K562 (cell line): Measurements from ENCODE around the gene SPTBN4. TPM values are rescaled to one million over a fixed set of nuclear protein-coding genes. Genes with fewer than 3 reads are reported as not detected.

Source experiments
- ATAC-seq: fragments of 200-7000 bp; cut with Tn5 transposase; 3 replicates; pipeline ENCODE4 v1.9.1; 2020; ENCODE audit warnings: moderate library complexity
- BruUV-seq: library from RNA; stranded (reverse); fragments of 400-500 nt; replicated peaks from 2 replicates; lab custom pipeline; 2021; lab: Mats Ljungman, UMichigan
- CTCF ChIA-PET: fragments of 300-600 bp; formaldehyde crosslinking; extraction: SDS; loops from one replicate; lab custom pipeline; 2021; ENCODE audit warnings: low intra/inter-chr PET ratio; lab: Yijun Ruan, JAX
- POLR2A ChIA-PET: fragments of 300-600, 350-650 bp; sonication (Branson Sonifier 250); formaldehyde crosslinking; extraction: SDS; loops from one replicate; lab custom pipeline; 2021; ENCODE audit warnings: antibody characterized with exemption, inconsistent platforms; lab: Yijun Ruan, JAX
- DNase-seq, 4 experiments: peaks; one replicate each; pipeline versions ENCODE4 v3.0.0 to v3.0.0-alpha.2; 2011 to 2018; ENCODE audit warnings: low spot score in 3 of 4, mixed read lengths in 3 of 4; ENCODE audit errors: extremely low read depth in 1 of 4
- FAIRE-seq: peaks from 2 replicates; lab custom pipeline; 2011; peaks lifted over from hg19 to GRCh38; lab: Jason Lieb, UNC
- H2AFZ ChIP-seq: 2 replicates; pipeline ENCODE4 v1.6.0; 2011; ENCODE audit warnings: low read depth, low read length, control low read depth, inconsistent platforms
- H3K27ac ChIP-seq: fragments of 200-600 bp; 3 replicates; pipeline ENCODE4 v1.8.0; 2011; ENCODE audit warnings: low read depth, mild to moderate bottlenecking, control low read depth, inconsistent platforms, low read length, moderate library complexity, mixed read lengths; ENCODE audit errors: extremely low read depth
- H3K27me3 ChIP-seq, 2 experiments: fragments of 300-600 bp in 1 of 2; 2 replicates in 1 of 2; 3 replicates in 1 of 2; pipeline versions ENCODE4 v1.6.0 to v1.8.0; 2011; ENCODE audit warnings: inconsistent platforms in 2 of 2, low read length in 2 of 2, mild to moderate bottlenecking in 1 of 2, mixed read lengths in 1 of 2, moderate library complexity in 1 of 2; ENCODE audit not compliant: control insufficient read depth in 2 of 2, insufficient read depth in 2 of 2
- H3K36me3 ChIP-seq: fragments of 300-600 bp; 3 replicates; pipeline ENCODE4 v1.8.0; 2011; ENCODE audit warnings: mild to moderate bottlenecking, low read length, inconsistent platforms; ENCODE audit not compliant: control insufficient read depth, insufficient read depth
- H3K4me1 ChIP-seq, 2 experiments: fragments of 200-600 bp in 1 of 2; replicated peaks in 1 of 2; 2 replicates in 1 of 2; 3 replicates in 1 of 2; pipeline versions ENCODE4 v1.5.1 to v1.8.0; 2011; ENCODE audit warnings: inconsistent platforms in 2 of 2, low read length in 2 of 2, mild to moderate bottlenecking in 1 of 2, mixed read lengths in 1 of 2, moderate library complexity in 1 of 2; ENCODE audit not compliant: control insufficient read depth in 2 of 2, insufficient read depth in 2 of 2
- H3K4me2 ChIP-seq: 2 replicates; pipeline ENCODE4 v1.6.1; 2011; ENCODE audit warnings: low read length, control low read depth, inconsistent platforms, mixed read lengths; ENCODE audit not compliant: insufficient read depth
- H3K4me3 ChIP-seq: fragments of 200-600 bp; sonication (generic), shearing (Covaris generic); 2 replicates; pipeline ENCODE4 v1.5.1; 2016; ENCODE audit warnings: control low read depth, inconsistent platforms
- H3K79me2 ChIP-seq: fragments of 200-600 bp; 3 replicates; pipeline ENCODE4 v1.8.0; 2011; ENCODE audit warnings: low read length, inconsistent platforms; ENCODE audit not compliant: control insufficient read depth, insufficient read depth
- H3K9ac ChIP-seq, 2 experiments: 2 replicates each; pipeline versions ENCODE4 v1.6.0 to v1.6.1; 2011; ENCODE audit warnings: low read depth in 2 of 2, low read length in 2 of 2, control low read depth in 1 of 2, inconsistent platforms in 1 of 2, mild to moderate bottlenecking in 1 of 2, mixed read lengths in 1 of 2; ENCODE audit not compliant: insufficient read depth in 1 of 2
- H3K9me1 ChIP-seq: one replicate; pipeline ENCODE4 v1.6.0; 2011; ENCODE audit warnings: inconsistent platforms, mild to moderate bottlenecking, low read length, moderate library complexity; ENCODE audit not compliant: control insufficient read depth, insufficient read depth
- H3K9me3 ChIP-seq: replicated peaks from 2 replicates; pipeline ENCODE4 v1.5.1; 2011; ENCODE audit warnings: low read depth, low read length, inconsistent platforms; ENCODE audit not compliant: control insufficient read depth, insufficient read depth
- H4K20me1 ChIP-seq: replicated peaks from 2 replicates; pipeline ENCODE4 v1.6.1; 2011; ENCODE audit warnings: low read length, inconsistent platforms, mixed read lengths; ENCODE audit not compliant: control insufficient read depth, insufficient read depth
- FIP1L1 ChIP-seq: fragments of 200-400 bp; formaldehyde crosslinking; IDR thresholded peaks from 2 replicates; pipeline ENCODE4 v1.6.1; 2018; ENCODE audit warnings: mild to moderate bottlenecking, low read depth, low read length; ENCODE audit not compliant: poor library complexity, severe bottlenecking
- YY1 ChIP-seq, 3 experiments: IDR thresholded peaks; 2 replicates each; pipeline ENCODE4 v1.6.1; 2011; ENCODE audit warnings: low read length in 2 of 3, mild to moderate bottlenecking in 2 of 3, moderate library complexity in 2 of 3, borderline replicate concordance in 1 of 3, control low read depth in 1 of 3, low read depth in 1 of 3; ENCODE audit not compliant: insufficient read depth in 3 of 3, insufficient replicate concordance in 2 of 3, control insufficient read depth in 1 of 3, insufficient read length in 1 of 3; ENCODE audit errors: extremely low read depth in 1 of 3
- WGBS: fragments of 100-300 bp; shearing (Covaris generic); methylation state at CpG from one replicate; pipeline ENCODE4 v1.1.6; 2016; ENCODE audit warnings: low coverage, mixed read lengths; ENCODE audit not compliant: insufficient coverage; ENCODE audit errors: missing lambda C conversion rate; 5-methylcytosine and 5-hydroxymethylcytosine counted together
- in situ Hi-C: fragments of 300-500 bp; cut with MboI; formaldehyde crosslinking; loops from 4 replicates; pipeline ENCODE4 v1.15.0; 2018; ENCODE audit warnings: inconsistent platforms, mixed read lengths
- intact Hi-C: fragments of 100-400 bp; cut with micrococcal nuclease; formaldehyde crosslinking; loops from 2 replicates; pipeline ENCODE4 v1.14.2; 2022
- polyA plus RNA-seq, 8 experiments: library from polyadenylated mRNA; depleted of rRNA in 4 of 8; stranded (reverse) in 5 of 8; unstranded in 3 of 8; fragments of >200 nt; fragmentation: Nextera tagmentation in 2 of 8; fragmentation: Illumina TruSeq in 1 of 8; extraction: Ambion mirVana in 2 of 8; extraction: Trizol in 1 of 8; gene quantifications; 2 replicates each; pipeline versions ENCODE4 v1.2.1 to v1.2.3, GENCODE V29; 2011 to 2014; ENCODE audit warnings: inconsistent platforms in 1 of 8, missing spikeins in 1 of 8
- total RNA-seq, 7 experiments: library from RNA; depleted of rRNA in 6 of 7; stranded (reverse); fragments of >200 nt in 6 of 7; fragmentation: Illumina TruSeq in 2 of 7; extraction: Trizol in 2 of 7; gene quantifications; 2 replicates each; pipeline versions ENCODE4 v1.2.1 to v1.2.3, GENCODE V29; 2011 to 2021; ENCODE audit warnings: low replicate concordance in 1 of 7

Gene SPTBN4
- total and polyA plus RNA-seq, 9 of the 15 experiments (the other 6 are each of a cell fraction or from before 2014, with no cell fraction given), result 0.01 to 1.5 (median 0.86) TPM

GRCh38 chr19:40603071-40603388 lies 136.2 kb downstream of the SPTBN4 start:
- H3K9me3 ChIP-seq, result no peaks in the 10 kb centered on the region
- H3K27me3 ChIP-seq, result no peaks in the 10 kb centered on the region
- peak overlapping the region; percentile 93 to 95; a peak in 3 of 4 replicates for H3K9ac ChIP-seq
- no peak for DNase-seq
- in situ Hi-C loops, result no loop called here
- ATAC-seq, result no peak
- 0 out of 2 replicates have a peak overlapping the region, but pooled peaks have one; percentile 58 for H2AFZ ChIP-seq
- intact Hi-C loops, result loop anchor here (5.0 kb wide), 1 partner anchor 296 kb away; no protein-coding TSS in a partner anchor
- WGBS, result 0% methylated on average over 2 of the region's 2 CpGs
- H3K9me1 ChIP-seq, result peaks cover 4% of the 10 kb centered on the region
- CTCF ChIA-PET, result interaction anchor here (0.6 to 1.3 kb wide), 4 partner anchors 31 to 299 kb away, joined by 3 to 11 read pairs (median 4); no protein-coding TSS in a partner anchor
- peak overlapping the region; percentile 87 for H3K4me2 ChIP-seq
- no TSS peak for BruUV-seq
- no peak for TF ChIP-seq FIP1L1
- peak in 2 of 3 experiments; percentile 13 to 47 for TF ChIP-seq YY1 (IDR thresholded peaks at IDR 0.05; ENCODE audit: borderline replicate concordance in 1 of 3, control insufficient read depth in 1 of 3, extremely low read depth in 1 of 3, insufficient read depth in 3 of 3, insufficient read length in 1 of 3, insufficient replicate concordance in 2 of 3, low read depth in 1 of 3, low read length in 2 of 3)
- peak overlapping the region; percentile 93 for H3K27ac ChIP-seq
- FAIRE-seq, result no peak
- H3K4me3 ChIP-seq, result peak overlapping the region; percentile 61
- H3K4me1 ChIP-seq, result peaks cover 60 to 95% of the 10 kb centered on the region in 2 experiments
- POLR2A ChIA-PET, result interaction anchor here (0.6 to 2.3 kb wide), 12 partner anchors 10 to 177 kb away, joined by 3 to 15 read pairs (median 4); partner anchors contain the start of genes BLVRB and SERTAD1
- H4K20me1 ChIP-seq, result peaks cover 6% of the 10 kb centered on the region; the same call in 1 of the 2 replicates
- H3K79me2 ChIP-seq, result peaks cover 22% of the 10 kb centered on the region
- H3K36me3 ChIP-seq, result peaks cover 7% of the 10 kb centered on the region; the same call in 1 of the 3 replicates
